Naive thymus-derived CD8-positive, alpha-beta T cell (primary cell): ENCODE results near the gene SCMH1. TPM values are rescaled to one million over a fixed set of nuclear protein-coding genes. Genes with fewer than 3 reads are reported as not detected.

Experiments used
- ATAC-seq, 2 donors: fragments of 150-1000 bp; cut with Tn5 transposase in 1 of 2; sonication (Bioruptor Pico), chemical (Tn5 transposase) in 1 of 2; 1 replicate in 1 of 2; 2 replicates in 1 of 2; pipeline ENCODE4 v1.10.0; 2021; ENCODE audit warnings: mild to moderate bottlenecking in 2 of 2, moderate library complexity in 2 of 2
- POLR2A ChIA-PET: fragments of 350-600 bp; sonication (Branson Sonifier 250); formaldehyde crosslinking; loops from one replicate; lab custom pipeline; 2021; ENCODE audit warnings: antibody characterized with exemption; lab: Charles Lee
- DNase-seq, 10 donors: peaks; one replicate each; pipeline versions ENCODE4 v3.0.0 to v3.0.0-alpha.2; 2020 to 2022
- H3K27ac Mint-ChIP-seq, 10 donors: one replicate each; pipeline ENCODE4 v1.8.0; 2020 to 2022; ENCODE audit warnings: mild to moderate bottlenecking in 10 of 10, mixed read lengths in 10 of 10, moderate library complexity in 4 of 10, inconsistent platforms in 1 of 10
- H3K27me3 Mint-ChIP-seq, 5 donors: one replicate each; pipeline ENCODE4 v1.8.0; 2021 to 2022; ENCODE audit warnings: mixed read lengths in 5 of 5
- H3K36me3 Mint-ChIP-seq, 3 donors: one replicate each; pipeline ENCODE4 v1.8.0; 2020 to 2022; ENCODE audit warnings: mixed read lengths in 3 of 3, mild to moderate bottlenecking in 2 of 3, inconsistent platforms in 1 of 3
- H3K4me1 Mint-ChIP-seq, 4 donors: one replicate each; pipeline ENCODE4 v1.8.0; 2021 to 2022; ENCODE audit warnings: mixed read lengths in 4 of 4
- H3K4me3 Mint-ChIP-seq, 10 donors: one replicate each; pipeline ENCODE4 v1.8.0; 2020 to 2022; ENCODE audit warnings: mild to moderate bottlenecking in 10 of 10, mixed read lengths in 10 of 10, moderate library complexity in 6 of 10, inconsistent platforms in 1 of 10
- H3K9me3 Mint-ChIP-seq, 9 donors: one replicate each; pipeline ENCODE4 v1.8.0; 2020 to 2022; ENCODE audit warnings: mixed read lengths in 9 of 9, mild to moderate bottlenecking in 3 of 9, inconsistent platforms in 1 of 9, moderate library complexity in 1 of 9
- polyA plus RNA-seq, 3 donors: library from polyadenylated mRNA; unstranded; fragments of 300-500 nt; fragmentation: Illumina TruSeq; gene quantifications; one replicate each; pipeline ENCODE4 v1.2.3, GENCODE V29; 2021
- total RNA-seq, 8 experiments: library from RNA in 2 of 8; stranded (reverse) in 2 of 8; gene quantifications; one replicate each; pipeline ENCODE4 v1.2.3 and lab custom pipeline; 2021 to 2026

SCMH1 gene
- total and polyA plus RNA-seq, 5 experiments from 2014 or later, result 2.5 to 18.1 (median 7.3) TPM

GRCh38 chr1:41101076-41101475 is 141.0 kb downstream of the SCMH1 start:
- H3K27ac Mint-ChIP-seq, result no peak overlapping the region
- no peaks in the 10 kb centered on the region for H3K27me3 Mint-ChIP-seq
- peaks cover 0 to 9% (median under 1%) of the 10 kb centered on the region in 4 donors for H3K4me1 Mint-ChIP-seq
- H3K9me3 Mint-ChIP-seq, result no peaks in the 10 kb centered on the region
- ATAC-seq (no peak), DNase-seq (no peak)
- H3K4me3 Mint-ChIP-seq, result no peak overlapping the region
- peaks cover 0 to 7% (median 6%) of the 10 kb centered on the region in 3 donors for H3K36me3 Mint-ChIP-seq
- POLR2A ChIA-PET, result no interaction called here

DNA sequence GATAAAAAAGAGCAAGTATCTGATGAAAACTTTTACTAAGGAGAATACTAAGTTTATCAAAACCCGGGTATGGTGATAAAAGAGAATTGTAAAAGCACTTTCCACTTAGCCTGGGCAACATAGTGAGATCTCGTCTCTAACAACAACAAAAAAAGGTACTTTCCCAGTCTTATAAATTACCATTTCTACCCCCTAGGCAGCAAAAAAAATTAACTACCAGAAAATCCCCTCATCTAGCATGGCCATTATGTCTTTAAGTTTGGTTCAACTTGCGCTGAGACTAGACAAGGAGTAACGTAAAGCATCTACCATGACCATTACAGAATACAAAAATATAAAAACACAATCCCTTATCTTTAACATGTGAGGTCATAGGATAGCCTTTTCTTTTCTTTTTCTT is 141.9 kb downstream of the SCMH1 start:
- POLR2A ChIA-PET, result no interaction called here
- peaks cover 0 to 9% (median 0%) of the 10 kb centered on the region in 4 donors for H3K4me1 Mint-ChIP-seq
- no peak overlapping the region for H3K4me3 Mint-ChIP-seq
- no peak overlapping the region for H3K27ac Mint-ChIP-seq
- H3K27me3 Mint-ChIP-seq, result no peaks in the 10 kb centered on the region
- DNase-seq, result no peak
- ATAC-seq, result no peak
- H3K9me3 Mint-ChIP-seq, result no peaks in the 10 kb centered on the region
- peaks cover 0 to 6% (median 2%) of the 10 kb centered on the region in 3 donors for H3K36me3 Mint-ChIP-seq

GRCh38 chr1:41098730-41099460 is 143.2 kb downstream of the SCMH1 start:
- H3K36me3 Mint-ChIP-seq, result peaks cover 0 to 6% (median 2%) of the 10 kb centered on the region in 3 donors
- no peaks in the 10 kb centered on the region for H3K27me3 Mint-ChIP-seq
- no peak overlapping the region for H3K4me3 Mint-ChIP-seq
- DNase-seq, result no peak
- no peaks in the 10 kb centered on the region for H3K9me3 Mint-ChIP-seq
- no peak for ATAC-seq
- POLR2A ChIA-PET, result no interaction called here
- no peak overlapping the region for H3K27ac Mint-ChIP-seq
- peaks cover 0 to 5% (median 0%) of the 10 kb centered on the region in 4 donors for H3K4me1 Mint-ChIP-seq

DNA sequence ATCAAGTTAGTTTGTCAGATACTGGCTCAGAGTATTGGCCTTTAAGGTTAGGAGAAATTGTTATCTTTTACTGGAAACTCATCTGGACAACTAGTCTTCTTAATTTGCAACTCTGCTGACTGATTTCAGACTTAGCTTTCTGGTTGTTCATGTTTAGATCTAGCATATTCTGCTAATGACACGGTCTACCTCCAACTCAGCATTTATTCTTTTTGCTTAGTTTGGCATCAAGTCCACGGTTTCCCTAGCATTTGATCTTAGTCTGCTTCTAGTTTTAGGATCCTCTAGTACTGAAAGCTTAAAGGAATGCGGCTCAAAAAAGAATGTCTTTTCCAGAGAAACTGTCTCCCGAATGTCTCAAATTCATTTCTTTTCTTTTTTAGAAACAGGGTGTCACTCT is 145.0 kb downstream of the SCMH1 start:
- Mint-ChIP-seq H3K27me3 (no peaks in the 10 kb centered on the region), H3K27ac (peak overlapping the region in 1 of 10 donors; percentile 17)

GRCh38 chr1:41093826-41094225 is 148.3 kb downstream of the SCMH1 start:
- H3K36me3 Mint-ChIP-seq, result peaks cover 0 to 13% (median 10%) of the 10 kb centered on the region in 3 donors
- H3K4me3 Mint-ChIP-seq, result no peak overlapping the region
- DNase-seq, result no peak
- no peaks in the 10 kb centered on the region for H3K9me3 Mint-ChIP-seq
- H3K27ac Mint-ChIP-seq, result no peak overlapping the region
- ATAC-seq, result no peak
- H3K4me1 Mint-ChIP-seq, result no peaks in the 10 kb centered on the region
- POLR2A ChIA-PET, result no interaction called here
- H3K27me3 Mint-ChIP-seq, result no peaks in the 10 kb centered on the region

More for the DNA sequence above, 145.0 kb downstream of the SCMH1 start:
- no peaks in the 10 kb centered on the region for H3K4me1 Mint-ChIP-seq
- DNase-seq (no peak), ATAC-seq (no peak)
- POLR2A ChIA-PET, result no interaction called here
- no peak overlapping the region for H3K4me3 Mint-ChIP-seq
- no peaks in the 10 kb centered on the region for H3K9me3 Mint-ChIP-seq
- peaks cover 0 to 1% (median 0%) of the 10 kb centered on the region in 3 donors for H3K36me3 Mint-ChIP-seq

- Mint-ChIP-seq H3K27ac (no peak overlapping the region), H3K36me3 (peaks cover 0 to 29% (median 22%) of the 10 kb centered on the region in 3 donors), H3K9me3 (no peaks in the 10 kb centered on the region), H3K4me3 (no peak overlapping the region), H3K27me3 (no peaks in the 10 kb centered on the region), H3K4me1 (no peaks in the 10 kb centered on the region)
- ATAC-seq, result no peak
- POLR2A ChIA-PET, result no interaction called here
- no peak for DNase-seq
Observed at GRCh38 chr1:41086921-41087320, 155.2 kb downstream of the SCMH1 start.

DNA sequence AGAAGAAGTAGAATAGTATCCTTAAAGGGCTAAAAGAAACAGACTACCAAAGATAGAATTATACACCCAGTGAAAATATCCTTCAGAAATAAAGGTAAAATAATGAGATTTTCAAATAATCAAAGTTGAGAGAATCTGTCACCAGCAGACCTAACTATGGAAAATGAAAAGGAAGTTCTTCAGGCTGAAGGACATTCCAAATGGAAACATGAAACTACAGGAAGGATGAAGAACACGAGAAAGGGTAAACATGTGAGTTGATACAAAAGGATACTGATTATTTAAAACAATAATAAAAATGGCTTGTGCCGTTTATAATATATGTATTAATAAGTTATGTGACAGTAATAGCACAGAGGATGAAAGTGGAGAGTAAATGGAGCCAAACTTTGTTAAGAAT is 163.5 kb downstream of the SCMH1 start:
- peaks cover 0 to 1% (median 0%) of the 10 kb centered on the region in 4 donors for H3K4me1 Mint-ChIP-seq
- ATAC-seq (no peak), DNase-seq (no peak)
- peaks cover 0 to 18% (median 0%) of the 10 kb centered on the region in 9 donors for H3K9me3 Mint-ChIP-seq
- no peak overlapping the region for H3K4me3 Mint-ChIP-seq
- no peak overlapping the region for H3K27ac Mint-ChIP-seq
- H3K36me3 Mint-ChIP-seq, result peaks cover 10 to 40% (median 22%) of the 10 kb centered on the region in 3 donors
- POLR2A ChIA-PET, result no interaction called here
- H3K27me3 Mint-ChIP-seq, result no peaks in the 10 kb centered on the region

DNA sequence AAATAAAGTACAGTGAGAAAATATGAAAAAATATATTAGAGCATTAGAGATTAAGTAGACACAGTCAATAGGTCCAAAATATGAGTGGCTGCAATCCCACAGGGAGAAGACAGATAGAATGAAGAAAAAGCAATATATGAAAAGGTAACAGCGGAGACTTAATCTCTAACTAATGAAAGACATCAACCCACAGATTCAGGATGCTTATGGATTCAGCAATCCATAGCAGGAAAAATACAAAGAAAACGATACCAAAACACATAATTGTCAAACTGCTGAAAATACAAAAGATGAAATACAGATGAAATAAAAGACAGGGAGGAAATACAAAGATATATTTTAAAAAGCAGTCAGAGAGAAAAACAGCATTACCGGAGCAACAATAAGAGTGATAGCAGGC is 163.9 kb downstream of the SCMH1 start:
- Mint-ChIP-seq H3K9me3 (peaks cover 0 to 18% (median 0%) of the 10 kb centered on the region in 9 donors), H3K27me3 (no peaks in the 10 kb centered on the region), H3K27ac (no peak overlapping the region), H3K36me3 (peaks cover 10 to 40% (median 20%) of the 10 kb centered on the region in 3 donors), H3K4me1 (peaks cover 0 to 1% (median 0%) of the 10 kb centered on the region in 4 donors), H3K4me3 (no peak overlapping the region)
- POLR2A ChIA-PET, result no interaction called here
- ATAC-seq (no peak), DNase-seq (no peak)

DNA sequence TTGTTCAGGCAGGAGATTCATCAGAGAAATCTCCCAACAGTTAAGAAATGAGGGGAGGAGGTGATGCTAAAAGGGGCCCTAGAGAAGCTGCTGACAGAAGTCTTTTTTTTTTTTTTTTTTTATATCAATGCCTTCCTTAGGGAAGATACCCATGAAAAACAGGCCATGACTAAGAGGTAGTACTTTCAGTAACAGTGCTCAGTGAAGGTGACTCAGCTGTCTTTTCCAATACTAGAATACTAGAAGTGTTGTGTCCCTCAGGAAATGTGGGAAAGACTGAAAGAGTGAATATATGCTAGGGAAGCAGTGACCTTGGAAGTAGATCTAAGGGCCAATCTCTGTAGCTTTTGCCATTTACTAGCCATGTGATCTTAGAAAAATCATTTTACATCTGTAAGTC is 168.1 kb downstream of the SCMH1 start:
- no peak overlapping the region for H3K4me3 Mint-ChIP-seq
- peaks cover 0 to 14% (median 0%) of the 10 kb centered on the region in 9 donors for H3K9me3 Mint-ChIP-seq
- POLR2A ChIA-PET, result no interaction called here
- peaks cover 0 to 1% (median 0%) of the 10 kb centered on the region in 4 donors for H3K4me1 Mint-ChIP-seq
- no peak overlapping the region for H3K27ac Mint-ChIP-seq
- DNase-seq, result no peak
- ATAC-seq, result no peak
- no peaks in the 10 kb centered on the region for H3K27me3 Mint-ChIP-seq
- peaks cover 10 to 38% (median 30%) of the 10 kb centered on the region in 3 donors for H3K36me3 Mint-ChIP-seq

DNA sequence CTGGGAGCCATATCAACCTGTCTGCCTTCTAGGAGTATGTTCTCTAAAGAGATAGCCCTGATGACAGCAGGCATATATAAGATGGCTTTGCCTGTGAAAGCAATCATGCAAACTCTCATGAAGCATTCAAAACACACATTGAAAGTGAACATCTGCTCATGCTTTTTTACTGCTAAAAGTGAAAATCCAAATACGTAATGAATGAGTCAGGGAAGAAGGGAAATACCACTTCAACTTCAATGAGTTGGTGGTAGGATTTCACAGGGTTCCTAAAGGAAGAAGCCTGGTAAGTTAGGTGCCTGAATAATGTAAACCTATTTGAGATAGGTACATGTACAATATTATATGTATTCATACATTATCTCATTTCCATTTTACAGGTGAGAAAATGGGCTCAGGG is 170.1 kb downstream of the SCMH1 start:
- Mint-ChIP-seq H3K27ac (no peak overlapping the region), H3K4me1 (peaks cover 0 to 1% (median 0%) of the 10 kb centered on the region in 4 donors), H3K27me3 (no peaks in the 10 kb centered on the region), H3K36me3 (peaks cover 0 to 43% (median 34%) of the 10 kb centered on the region in 3 donors), H3K9me3 (no peaks in the 10 kb centered on the region), H3K4me3 (no peak overlapping the region)
- POLR2A ChIA-PET, result no interaction called here
- ATAC-seq, result no peak
- DNase-seq, result no peak

GRCh38 chr1:41056907-41057306 is 185.2 kb downstream of the SCMH1 start:
- H3K4me1 Mint-ChIP-seq, result peaks cover 0 to 3% (median 0%) of the 10 kb centered on the region in 4 donors
- POLR2A ChIA-PET, result no interaction called here

GRCh38 chr1:41053316-41053715 is 188.8 kb downstream of the SCMH1 start:
- peaks cover 4 to 47% (median 29%) of the 10 kb centered on the region in 3 donors for H3K36me3 Mint-ChIP-seq
- POLR2A ChIA-PET, result no interaction called here
- no peaks in the 10 kb centered on the region for H3K27me3 Mint-ChIP-seq
- ATAC-seq (no peak), DNase-seq (no peak)
- H3K27ac Mint-ChIP-seq, result no peak overlapping the region
- no peaks in the 10 kb centered on the region for H3K9me3 Mint-ChIP-seq
- H3K4me3 Mint-ChIP-seq, result no peak overlapping the region
- H3K4me1 Mint-ChIP-seq, result peaks cover 0 to 3% (median 0%) of the 10 kb centered on the region in 4 donors

More at GRCh38 chr1:41056907-41057306, 185.2 kb downstream of the SCMH1 start:
- Mint-ChIP-seq H3K27me3 (no peaks in the 10 kb centered on the region), H3K4me3 (no peak overlapping the region), H3K36me3 (peaks cover 5 to 48% (median 48%) of the 10 kb centered on the region in 3 donors), H3K9me3 (peaks cover 0 to 4% (median 0%) of the 10 kb centered on the region in 9 donors), H3K27ac (no peak overlapping the region)
- no peak for ATAC-seq
- DNase-seq, result no peak

DNA sequence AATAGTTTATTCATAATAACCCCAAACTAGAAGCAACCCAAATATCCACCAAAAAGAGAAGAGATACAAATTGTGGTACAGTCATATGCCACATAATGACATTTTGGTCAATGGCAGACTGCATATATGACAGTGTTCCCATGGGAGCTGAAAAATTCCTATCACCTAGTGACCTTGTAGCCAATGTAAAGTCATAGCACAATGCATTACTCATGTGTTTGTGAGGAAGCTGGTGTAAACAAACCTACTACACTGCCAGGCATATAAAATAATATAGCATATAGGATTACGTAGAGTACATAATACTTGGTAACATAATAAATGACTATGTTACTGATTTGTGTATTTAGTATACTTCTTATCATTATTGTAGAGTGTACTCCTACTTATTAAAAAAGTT is 191.1 kb downstream of the SCMH1 start:
- ATAC-seq (no peak), DNase-seq (no peak)
- H3K36me3 Mint-ChIP-seq, result peaks cover 10 to 62% (median 29%) of the 10 kb centered on the region in 3 donors
- H3K4me3 Mint-ChIP-seq, result no peak overlapping the region
- H3K27me3 Mint-ChIP-seq, result no peaks in the 10 kb centered on the region
- H3K27ac Mint-ChIP-seq, result no peak overlapping the region
- H3K4me1 Mint-ChIP-seq, result no peaks in the 10 kb centered on the region
- no peaks in the 10 kb centered on the region for H3K9me3 Mint-ChIP-seq
- POLR2A ChIA-PET, result no interaction called here
